NCI-H748 (cell line): Measurements from ENCODE around the gene TMEM179.

Experiments
- DNase-seq: peaks from one replicate; lab custom pipeline; 2025; ENCODE audit not compliant: unreplicated experiment; lab: John Stamatoyannopoulos, UW

TMEM179 gene

GRCh38 chr14:104558231-104559027 is 46.1 kb downstream of the TMEM179 start:
- DNase-seq: no peak

GRCh38 chr14:104557766-104558165 is 46.8 kb downstream of the TMEM179 start:
- DNase-seq: no peak

GRCh38 chr14:104557086-104557485 is 47.5 kb downstream of the TMEM179 start:
- DNase-seq: no peak

- DNase-seq: no peak
Observed at GRCh38 chr14:104556256-104557021, 48.1 kb downstream of the TMEM179 start.

GRCh38 chr14:104555430-104556255 is 48.9 kb downstream of the TMEM179 start:
- DNase-seq: no peak

GRCh38 chr14:104554608-104555429 is 49.8 kb downstream of the TMEM179 start:
- no peak for DNase-seq

GRCh38 chr14:104554088-104554607 is 50.4 kb downstream of the TMEM179 start:
- DNase-seq: no peak

- no peak for DNase-seq
Observed at GRCh38 chr14:104553166-104554087, 51.1 kb downstream of the TMEM179 start.

GRCh38 chr14:104552738-104553125 is 51.8 kb downstream of the TMEM179 start:
- no peak for DNase-seq

GRCh38 chr14:104551851-104552737 is 52.5 kb downstream of the TMEM179 start:
- DNase-seq: no peak

GRCh38 chr14:104550861-104551728 is 53.5 kb downstream of the TMEM179 start:
- DNase-seq: no peak

GRCh38 chr14:104550340-104550860 is 54.2 kb downstream of the TMEM179 start:
- DNase-seq: no peak

- no peak for DNase-seq
Observed at GRCh38 chr14:104549536-104550339, 54.8 kb downstream of the TMEM179 start.

- peak; percentile 20 for DNase-seq
Observed at GRCh38 chr14:104548802-104549535, 55.6 kb downstream of the TMEM179 start.

GRCh38 chr14:104547998-104548700 is 56.4 kb downstream of the TMEM179 start:
- no peak for DNase-seq
